ENCODE results near the gene PACRG. TPM values are rescaled to one million over a fixed set of nuclear protein-coding genes. Genes with fewer than 3 reads are reported as not detected.

The PACRG gene
- total and polyA plus RNA-seq, 4 donors = 0.47 to 3.8 (median 2.4) TPM

DNA sequence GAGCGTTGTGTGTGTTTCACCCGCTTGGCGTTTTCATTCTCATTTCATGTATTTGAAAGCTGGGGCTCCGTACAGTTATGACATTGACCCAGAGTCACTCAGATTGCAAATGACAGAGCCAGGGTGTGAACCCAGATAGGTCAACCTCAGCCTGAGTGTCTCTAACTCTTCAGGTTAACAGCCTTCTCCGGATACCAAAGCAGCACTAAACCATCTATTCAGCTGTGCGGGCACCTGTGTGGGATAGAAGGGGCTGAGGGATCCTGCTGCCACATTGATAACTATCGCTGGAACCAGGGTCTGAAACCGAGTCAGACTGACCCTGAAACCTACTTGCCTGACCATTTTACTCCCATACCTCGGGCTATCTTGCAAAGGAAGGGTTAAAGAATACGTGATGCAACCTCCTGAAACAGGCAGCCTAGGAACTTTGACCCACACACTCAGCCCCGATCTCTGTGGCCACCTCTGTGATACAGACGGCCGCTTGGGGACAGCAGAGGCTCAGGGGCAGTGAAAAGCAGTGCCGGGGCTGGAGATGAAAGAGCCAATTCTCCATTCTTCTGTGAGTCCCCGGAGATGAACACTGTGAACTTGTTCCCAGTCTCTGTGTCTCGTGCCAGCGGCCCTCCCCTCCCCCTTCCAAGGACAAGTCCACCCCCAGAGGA lies 453.2 kb downstream of the PACRG start:
- WGBS = 17% methylated on average over 17 of the region's 17 CpGs
- Histone ChIP-seq H3K27me3 (ENCODE audit: control insufficient read depth in 4 of 4, insufficient read depth in 4 of 4, low read length in 3 of 4) (no peaks in the 10 kb centered on the region), H3K9me3 (ENCODE audit: control insufficient read depth in 4 of 4, low read length in 3 of 4) (no peaks in the 10 kb centered on the region), H3K4me3 (ENCODE audit: low read depth in 1 of 3, low read length in 3 of 3) (peak overlapping the region; percentile 36 to 66 (median 51)), H3K9ac (ENCODE audit: low read depth in 1 of 2, low read length in 2 of 2) (peak overlapping the region; percentile 50 to 80), H3K36me3 (ENCODE audit: control insufficient read depth in 4 of 4, insufficient read depth in 3 of 4, low read depth in 1 of 4, low read length in 3 of 4) (no peaks in the 10 kb centered on the region), H3K27ac (ENCODE audit: low read depth in 1 of 2, low read length in 2 of 2) (peak overlapping the region; percentile 72 to 86), H3K4me1 (ENCODE audit: control insufficient read depth in 4 of 4, insufficient read depth in 4 of 4, low read length in 3 of 4) (peaks cover 0 to 20% (median 7%) of the 10 kb centered on the region in 4 donors)
- TF ChIP-seq, protein P1, sequence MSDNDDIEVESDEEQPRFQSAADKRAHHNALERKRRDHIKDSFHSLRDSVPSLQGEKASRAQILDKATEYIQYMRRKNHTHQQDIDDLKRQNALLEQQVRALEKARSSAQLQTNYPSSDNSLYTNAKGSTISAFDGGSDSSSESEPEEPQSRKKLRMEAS (IDR thresholded peaks at IDR 0.05) = peak; percentile 53
- TF ChIP-seq RXRA (IDR thresholded peaks at IDR 0.05) (peak; percentile 94 to 98), NR2F2 (IDR thresholded peaks at IDR 0.05) (peak; percentile 90), SP1 (IDR thresholded peaks at IDR 0.05) (peak; percentile 96), TAF1 (conservative IDR thresholded peaks at IDR 0.05) (peak; percentile 51), EGR1 (IDR thresholded peaks at IDR 0.05; ENCODE audit: low read depth in 2 of 2) (no peak), HNF4G (IDR thresholded peaks at IDR 0.05) (peak; percentile 73), YY1 (IDR thresholded peaks at IDR 0.05) (peak; percentile 78), HNF4A (conservative IDR thresholded peaks at IDR 0.05) (peak; percentile 92 to 93), FOXA1 (IDR thresholded peaks at IDR 0.05) (no peak), GABPA (IDR thresholded peaks at IDR 0.05 in 1 of 2, conservative IDR thresholded peaks at IDR 0.05 in 1 of 2) (no peak), RAD21 (IDR thresholded peaks at IDR 0.05) (peak; percentile 94 to 98), FOXA2 (IDR thresholded peaks at IDR 0.05) (peak; percentile 17), JUND (IDR thresholded peaks at IDR 0.05) (peak; percentile 54 to 64)
- TF ChIP-seq, protein P2, sequence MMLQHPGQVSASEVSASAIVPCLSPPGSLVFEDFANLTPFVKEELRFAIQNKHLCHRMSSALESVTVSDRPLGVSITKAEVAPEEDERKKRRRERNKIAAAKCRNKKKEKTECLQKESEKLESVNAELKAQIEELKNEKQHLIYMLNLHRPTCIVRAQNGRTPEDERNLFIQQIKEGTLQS (IDR thresholded peaks at IDR 0.05) = peak; percentile 98
- TF ChIP-seq, protein P3, sequence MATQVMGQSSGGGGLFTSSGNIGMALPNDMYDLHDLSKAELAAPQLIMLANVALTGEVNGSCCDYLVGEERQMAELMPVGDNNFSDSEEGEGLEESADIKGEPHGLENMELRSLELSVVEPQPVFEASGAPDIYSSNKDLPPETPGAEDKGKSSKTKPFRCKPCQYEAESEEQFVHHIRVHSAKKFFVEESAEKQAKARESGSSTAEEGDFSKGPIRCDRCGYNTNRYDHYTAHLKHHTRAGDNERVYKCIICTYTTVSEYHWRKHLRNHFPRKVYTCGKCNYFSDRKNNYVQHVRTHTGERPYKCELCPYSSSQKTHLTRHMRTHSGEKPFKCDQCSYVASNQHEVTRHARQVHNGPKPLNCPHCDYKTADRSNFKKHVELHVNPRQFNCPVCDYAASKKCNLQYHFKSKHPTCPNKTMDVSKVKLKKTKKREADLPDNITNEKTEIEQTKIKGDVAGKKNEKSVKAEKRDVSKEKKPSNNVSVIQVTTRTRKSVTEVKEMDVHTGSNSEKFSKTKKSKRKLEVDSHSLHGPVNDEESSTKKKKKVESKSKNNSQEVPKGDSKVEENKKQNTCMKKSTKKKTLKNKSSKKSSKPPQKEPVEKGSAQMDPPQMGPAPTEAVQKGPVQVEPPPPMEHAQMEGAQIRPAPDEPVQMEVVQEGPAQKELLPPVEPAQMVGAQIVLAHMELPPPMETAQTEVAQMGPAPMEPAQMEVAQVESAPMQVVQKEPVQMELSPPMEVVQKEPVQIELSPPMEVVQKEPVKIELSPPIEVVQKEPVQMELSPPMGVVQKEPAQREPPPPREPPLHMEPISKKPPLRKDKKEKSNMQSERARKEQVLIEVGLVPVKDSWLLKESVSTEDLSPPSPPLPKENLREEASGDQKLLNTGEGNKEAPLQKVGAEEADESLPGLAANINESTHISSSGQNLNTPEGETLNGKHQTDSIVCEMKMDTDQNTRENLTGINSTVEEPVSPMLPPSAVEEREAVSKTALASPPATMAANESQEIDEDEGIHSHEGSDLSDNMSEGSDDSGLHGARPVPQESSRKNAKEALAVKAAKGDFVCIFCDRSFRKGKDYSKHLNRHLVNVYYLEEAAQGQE (IDR thresholded peaks at IDR 0.05) = no peak
- TF ChIP-seq, protein P4, sequence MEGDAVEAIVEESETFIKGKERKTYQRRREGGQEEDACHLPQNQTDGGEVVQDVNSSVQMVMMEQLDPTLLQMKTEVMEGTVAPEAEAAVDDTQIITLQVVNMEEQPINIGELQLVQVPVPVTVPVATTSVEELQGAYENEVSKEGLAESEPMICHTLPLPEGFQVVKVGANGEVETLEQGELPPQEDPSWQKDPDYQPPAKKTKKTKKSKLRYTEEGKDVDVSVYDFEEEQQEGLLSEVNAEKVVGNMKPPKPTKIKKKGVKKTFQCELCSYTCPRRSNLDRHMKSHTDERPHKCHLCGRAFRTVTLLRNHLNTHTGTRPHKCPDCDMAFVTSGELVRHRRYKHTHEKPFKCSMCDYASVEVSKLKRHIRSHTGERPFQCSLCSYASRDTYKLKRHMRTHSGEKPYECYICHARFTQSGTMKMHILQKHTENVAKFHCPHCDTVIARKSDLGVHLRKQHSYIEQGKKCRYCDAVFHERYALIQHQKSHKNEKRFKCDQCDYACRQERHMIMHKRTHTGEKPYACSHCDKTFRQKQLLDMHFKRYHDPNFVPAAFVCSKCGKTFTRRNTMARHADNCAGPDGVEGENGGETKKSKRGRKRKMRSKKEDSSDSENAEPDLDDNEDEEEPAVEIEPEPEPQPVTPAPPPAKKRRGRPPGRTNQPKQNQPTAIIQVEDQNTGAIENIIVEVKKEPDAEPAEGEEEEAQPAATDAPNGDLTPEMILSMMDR (IDR thresholded peaks at IDR 0.05; ENCODE audit: low read depth, low read length, missing input control) = peak; percentile 97
- TF ChIP-seq, protein P5, sequence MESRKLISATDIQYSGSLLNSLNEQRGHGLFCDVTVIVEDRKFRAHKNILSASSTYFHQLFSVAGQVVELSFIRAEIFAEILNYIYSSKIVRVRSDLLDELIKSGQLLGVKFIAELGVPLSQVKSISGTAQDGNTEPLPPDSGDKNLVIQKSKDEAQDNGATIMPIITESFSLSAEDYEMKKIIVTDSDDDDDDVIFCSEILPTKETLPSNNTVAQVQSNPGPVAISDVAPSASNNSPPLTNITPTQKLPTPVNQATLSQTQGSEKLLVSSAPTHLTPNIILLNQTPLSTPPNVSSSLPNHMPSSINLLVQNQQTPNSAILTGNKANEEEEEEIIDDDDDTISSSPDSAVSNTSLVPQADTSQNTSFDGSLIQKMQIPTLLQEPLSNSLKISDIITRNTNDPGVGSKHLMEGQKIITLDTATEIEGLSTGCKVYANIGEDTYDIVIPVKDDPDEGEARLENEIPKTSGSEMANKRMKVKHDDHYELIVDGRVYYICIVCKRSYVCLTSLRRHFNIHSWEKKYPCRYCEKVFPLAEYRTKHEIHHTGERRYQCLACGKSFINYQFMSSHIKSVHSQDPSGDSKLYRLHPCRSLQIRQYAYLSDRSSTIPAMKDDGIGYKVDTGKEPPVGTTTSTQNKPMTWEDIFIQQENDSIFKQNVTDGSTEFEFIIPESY (IDR thresholded peaks at IDR 0.05) = peak; percentile 82
- DNase-seq (ENCODE audit: low spot score) = peak; percentile 66
